HS-27A (cell line): ENCODE results near the gene TMEM116.
"Not testable (repeated sequence)": the region's sequence is repeated elsewhere in the genome, so short reads cannot be mapped to it uniquely, and the experiment has no call there.

Source experiments
- DNase-seq: peaks from one replicate; pipeline ENCODE4 v3.0.0-alpha.2; 2012; ENCODE audit warnings: low read depth, missing footprints

The TMEM116 gene

DNA sequence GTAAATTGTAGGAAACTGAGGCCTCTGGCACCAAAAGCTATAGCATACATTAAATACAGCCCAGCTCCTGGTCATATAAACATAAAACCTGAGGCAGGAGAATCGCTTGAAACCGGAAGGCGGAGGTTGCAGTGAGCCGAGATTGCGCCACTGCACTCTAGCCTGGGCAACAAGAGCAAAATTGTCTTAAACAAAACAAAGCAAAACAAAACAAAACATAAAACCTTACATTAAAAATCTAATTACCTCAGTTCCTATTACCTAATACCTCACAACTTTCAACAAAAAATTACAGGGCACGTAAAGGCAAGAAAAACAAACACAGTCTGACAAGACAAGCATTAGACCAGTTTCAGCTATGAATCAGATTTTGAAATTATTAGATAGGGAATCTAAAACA, 36.7 kb downstream of the TMEM116 start:
- DNase-seq, result no peak

DNA sequence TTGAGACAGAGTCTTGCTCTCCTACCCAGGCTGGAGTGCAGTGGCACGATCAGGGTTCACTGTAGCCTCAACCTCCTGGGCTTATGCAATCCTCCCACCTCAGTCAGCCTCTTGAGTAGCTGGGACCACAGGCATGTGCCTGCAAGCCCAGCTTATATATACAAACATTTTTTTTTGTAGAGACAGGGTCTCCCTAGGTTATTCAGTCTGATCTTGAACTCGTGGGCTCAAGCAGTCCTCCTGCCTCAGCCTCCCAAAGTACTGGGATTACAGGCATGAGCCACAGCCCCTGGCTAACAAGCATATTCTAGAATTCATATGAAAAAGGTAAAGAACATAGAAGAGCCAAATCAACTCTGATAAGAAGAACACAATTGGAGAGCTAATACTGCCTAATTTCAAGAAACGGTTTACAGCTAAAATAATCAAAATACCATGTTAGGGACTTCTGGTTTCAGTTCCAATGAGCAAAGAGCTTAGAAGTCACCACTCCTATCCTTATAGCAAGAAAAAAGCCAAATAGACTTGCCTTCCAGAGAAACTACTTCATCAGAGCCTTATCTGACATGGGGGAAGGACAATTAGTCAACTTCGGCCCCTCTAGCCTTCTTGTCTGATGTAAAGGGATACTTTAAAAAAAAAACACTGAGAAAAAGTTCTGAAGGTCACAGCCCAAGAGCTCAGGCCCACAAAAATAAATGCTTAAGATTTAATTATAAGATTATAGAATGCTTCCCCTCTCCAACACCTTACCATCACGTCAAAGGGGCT, 37.6 kb downstream of the TMEM116 start:
- no peak for DNase-seq

DNA sequence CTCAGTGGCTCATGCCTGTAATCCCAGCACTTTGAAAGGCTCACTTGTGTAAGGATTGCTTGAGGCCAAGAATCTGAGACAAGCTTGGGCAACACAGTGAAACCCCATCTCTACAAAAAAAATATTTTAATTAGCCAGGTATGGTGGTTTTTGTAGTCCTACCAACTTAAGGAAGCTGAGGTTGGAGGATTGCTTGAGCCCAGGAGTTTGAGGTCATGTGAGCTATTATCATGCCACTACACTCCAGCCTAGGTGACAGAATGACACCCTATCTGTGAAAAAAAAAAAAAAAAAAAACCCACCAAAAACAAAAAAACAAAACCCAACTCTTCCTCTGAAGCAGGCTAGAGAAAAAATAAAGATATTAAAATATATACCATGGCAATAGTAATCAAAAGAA, 41.2 kb downstream of the TMEM116 start:
- DNase-seq, result no peak

DNA sequence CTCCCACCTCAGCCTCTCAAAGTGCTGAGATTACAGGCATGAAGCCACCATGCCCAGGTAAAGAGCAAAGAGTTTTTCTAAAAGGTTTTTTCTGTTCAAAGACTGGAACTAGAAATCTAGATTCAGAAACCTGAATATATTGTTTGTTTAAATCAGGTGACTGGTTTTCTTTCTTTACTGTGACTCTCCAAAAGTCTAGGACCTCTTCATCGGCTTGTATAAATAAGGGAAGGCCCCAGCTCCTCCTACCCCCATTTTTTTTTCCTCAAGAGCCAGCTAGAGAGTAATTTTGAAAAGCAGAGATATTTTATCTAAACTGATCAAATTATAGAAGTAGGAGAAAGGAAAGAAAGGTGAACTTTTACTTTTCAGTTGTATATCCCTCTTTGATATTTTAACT, 48.0 kb downstream of the TMEM116 start:
- DNase-seq, result no peak

DNA sequence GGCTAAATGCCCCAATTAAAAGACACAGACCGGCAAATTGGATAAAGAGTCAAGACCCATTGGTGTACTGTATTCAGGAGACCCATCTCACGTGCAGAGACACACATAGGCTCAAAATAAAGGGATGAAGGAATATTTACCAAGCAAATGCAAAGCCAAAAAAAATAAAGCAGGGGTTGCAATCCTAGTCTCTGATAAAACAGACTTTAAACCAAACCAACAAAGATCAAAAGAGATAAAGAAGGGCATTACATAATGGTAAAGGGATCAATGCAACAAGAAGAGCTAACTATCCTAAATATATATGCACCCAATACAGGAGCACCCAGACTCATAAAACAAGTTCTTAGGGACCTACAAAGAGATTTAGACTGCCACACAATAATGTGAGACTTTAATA, 53.4 kb downstream of the TMEM116 start:
- DNase-seq, result not testable (repeated sequence)

DNA sequence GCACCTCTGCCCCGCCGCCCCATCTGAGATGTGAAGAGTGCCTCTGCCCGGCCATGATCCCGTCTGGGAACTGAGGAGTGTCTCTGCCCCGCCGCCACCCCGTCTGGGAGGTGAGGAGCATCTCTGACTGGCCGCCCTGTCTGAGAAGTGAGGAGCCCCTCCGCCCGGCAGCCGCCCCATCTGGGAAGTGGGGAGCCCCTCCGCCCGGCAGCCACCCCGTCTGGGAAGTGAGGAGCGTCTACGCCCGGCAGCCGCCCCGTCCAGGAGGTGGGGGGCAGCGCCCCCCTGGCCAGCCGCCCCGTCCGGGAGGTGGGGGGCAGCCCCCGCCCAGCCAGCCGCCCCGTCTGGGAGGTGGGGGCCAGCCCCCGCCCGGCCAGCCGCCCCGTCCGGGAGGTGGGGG, 55.7 kb downstream of the TMEM116 start:
- DNase-seq, result not testable (repeated sequence)

DNA sequence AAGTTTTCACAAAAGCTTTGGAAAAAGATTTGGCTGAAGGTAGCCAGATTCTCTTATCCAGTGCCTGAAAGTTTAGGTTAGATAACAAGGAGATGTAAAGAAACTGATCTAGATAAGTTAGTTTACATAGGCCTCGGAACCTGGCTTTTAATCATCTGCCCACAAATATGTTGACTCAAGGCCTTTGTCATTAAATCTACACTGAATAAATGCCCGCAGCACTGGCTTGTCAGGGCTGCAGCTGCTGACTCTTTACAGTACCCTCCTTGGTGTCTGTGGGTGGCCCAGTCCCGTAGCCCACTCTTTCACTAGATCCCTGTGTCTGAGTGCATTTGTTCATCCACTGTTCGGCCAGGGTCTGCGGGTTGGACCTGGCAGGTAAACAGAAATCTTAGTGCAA, 58.0 kb downstream of the TMEM116 start:
- no peak for DNase-seq

DNA sequence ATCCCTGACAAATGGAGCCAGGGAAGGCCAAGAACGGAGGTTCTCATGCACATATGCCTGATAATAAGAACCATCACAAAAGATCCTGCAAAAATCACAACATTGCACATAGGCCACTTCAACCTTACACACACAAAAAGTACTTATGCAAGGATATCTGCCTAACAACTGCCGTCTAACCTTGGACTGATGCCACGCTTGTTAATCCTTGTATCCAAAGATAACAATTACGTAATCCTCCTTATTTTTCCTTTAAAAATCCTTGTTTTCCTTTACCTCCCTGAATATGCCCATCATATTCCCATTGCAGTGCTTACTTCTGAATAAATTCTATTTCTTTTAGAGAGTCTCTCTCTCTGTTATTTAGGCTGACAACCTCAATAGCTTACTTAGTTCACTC, 59.5 kb downstream of the TMEM116 start:
- no peak for DNase-seq

DNA sequence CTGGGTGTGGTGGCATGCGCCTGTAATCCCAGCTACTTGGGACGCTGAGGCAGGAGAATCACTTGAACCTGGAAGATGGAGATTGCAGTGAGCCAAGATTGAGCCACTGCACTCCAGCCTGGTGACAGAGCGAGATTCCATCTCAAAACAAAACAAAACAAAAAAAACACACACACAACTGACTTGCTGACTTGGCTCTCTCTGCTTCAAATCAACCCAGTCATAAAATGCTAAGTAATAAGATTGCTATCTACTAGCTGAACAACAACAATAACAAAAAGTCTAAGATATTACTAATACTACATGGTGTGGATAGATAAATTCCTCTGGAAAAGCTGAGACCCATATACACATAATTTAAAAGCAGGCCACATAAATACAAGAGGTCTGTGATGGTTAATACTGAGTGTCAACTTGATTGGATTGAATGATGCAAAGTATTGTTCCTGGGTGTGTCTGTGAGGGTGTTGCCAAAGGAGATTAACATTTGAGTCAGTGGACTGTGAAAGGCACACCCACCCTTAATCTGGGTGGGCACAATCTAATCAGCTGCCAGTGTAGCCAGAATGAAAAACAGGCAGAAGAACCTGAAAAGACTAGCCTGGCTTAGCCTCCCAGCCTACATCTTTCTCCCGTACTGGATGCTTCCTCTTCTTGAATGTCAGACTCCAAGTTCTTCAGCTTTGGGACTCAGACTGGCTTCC, 60.7 kb downstream of the TMEM116 start:
- not testable (repeated sequence) for DNase-seq

DNA sequence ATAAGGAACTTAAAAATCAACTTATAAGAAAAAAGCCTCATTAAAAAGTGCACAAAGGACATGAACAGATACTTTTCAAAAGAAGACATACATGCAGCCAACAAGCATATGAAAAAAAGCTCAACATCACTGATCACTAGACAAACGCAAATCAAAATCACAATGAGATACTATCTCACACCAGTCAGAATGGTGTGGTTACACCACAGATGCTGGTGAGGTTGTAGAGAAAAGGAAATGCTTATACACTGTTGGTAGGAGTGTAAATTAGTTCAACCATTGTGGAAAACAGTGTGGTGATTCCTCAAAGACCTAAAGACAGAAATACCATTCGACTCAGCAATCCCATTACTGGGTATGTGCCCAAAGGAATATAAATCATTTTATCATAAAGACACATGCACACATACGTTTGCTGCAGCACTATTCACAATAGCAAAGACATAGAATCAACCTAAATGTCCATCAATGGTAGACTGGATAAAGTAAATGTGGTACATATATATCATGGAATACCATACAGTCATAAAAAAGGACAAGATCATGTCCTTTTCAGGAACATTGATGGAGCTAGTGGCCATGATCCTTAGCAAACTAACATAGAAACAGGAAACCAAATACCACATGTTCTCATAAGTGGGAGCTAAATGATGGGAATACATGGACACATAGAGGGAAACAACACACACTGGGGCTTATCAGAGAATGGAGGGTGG, 61.8 kb downstream of the TMEM116 start:
- DNase-seq, result not testable (repeated sequence)

DNA sequence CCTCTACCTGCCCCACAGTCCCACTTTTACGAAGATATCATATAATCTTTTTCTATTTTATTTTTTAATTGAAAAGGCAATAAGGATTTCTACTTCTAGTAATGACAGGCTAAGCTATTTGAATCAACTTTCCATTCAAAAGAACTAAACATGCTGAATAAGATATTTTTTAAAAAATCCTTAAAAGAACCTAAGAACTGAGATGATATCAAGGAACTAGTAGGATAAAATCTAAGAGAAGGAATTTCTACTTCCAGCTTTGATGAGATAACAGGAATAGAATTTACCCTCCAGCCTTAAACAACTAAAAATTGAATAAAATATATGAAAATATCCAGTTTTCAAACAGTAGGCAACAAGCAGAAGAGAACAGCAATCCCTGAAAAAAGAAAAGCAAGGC, 69.0 kb downstream of the TMEM116 start:
- no peak for DNase-seq

DNA sequence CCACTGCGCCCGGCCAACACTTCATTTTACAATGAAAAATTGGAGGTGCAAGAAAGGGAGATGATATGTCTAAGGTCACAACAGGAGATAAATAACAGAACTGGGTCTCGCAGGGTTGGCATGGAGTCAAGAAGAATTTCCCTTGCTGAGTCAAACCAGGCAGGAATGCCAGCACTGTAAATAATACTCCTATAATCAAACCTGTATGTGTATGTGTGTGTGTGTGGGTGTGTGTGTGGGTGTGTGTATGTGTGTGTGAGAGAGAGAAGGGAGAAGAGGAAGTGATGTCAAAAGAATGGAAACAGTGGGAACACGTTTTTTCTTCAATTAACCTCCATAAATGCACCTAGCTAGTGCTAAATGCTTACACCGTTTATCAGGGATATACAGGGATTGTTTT, 70.4 kb downstream of the TMEM116 start:
- DNase-seq, result peak; percentile 41

DNA sequence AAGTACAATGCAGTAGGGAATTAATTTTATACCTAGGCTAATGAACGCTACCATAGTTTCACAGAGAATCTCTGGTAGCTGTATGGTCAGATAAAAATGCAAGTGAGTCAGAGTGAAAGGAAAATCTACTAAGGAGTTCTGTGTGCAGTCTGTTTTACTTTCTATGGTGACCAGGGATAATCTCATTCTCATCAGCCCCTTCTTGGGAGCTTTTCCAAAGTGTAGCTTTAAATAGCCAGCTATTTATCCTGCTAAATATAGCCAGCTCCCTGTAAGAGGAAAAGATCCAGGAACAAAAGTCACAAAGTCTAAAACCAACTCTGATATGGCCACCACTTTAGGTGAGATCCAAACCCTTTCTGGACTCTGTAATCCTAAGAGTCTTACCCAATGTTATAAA, 75.5 kb downstream of the TMEM116 start:
- DNase-seq, result no peak

DNA sequence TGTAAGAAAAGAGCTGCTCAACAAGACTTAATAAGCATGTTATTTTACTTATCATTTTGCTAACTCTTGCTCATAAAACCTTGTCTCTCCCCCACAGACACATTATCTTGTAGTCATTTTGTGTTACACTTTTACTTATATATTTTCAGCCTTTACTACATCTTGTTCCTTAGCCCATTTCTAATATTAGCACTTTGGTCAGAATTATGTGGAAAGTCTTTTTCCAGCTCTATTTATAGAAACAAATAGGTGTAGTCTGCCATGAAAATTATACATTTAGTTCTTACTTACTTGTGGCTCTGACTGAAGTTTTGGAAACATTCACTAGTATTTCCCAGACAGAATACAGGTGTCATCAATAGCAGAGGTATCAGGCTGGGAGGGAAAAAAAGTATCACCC, 76.1 kb downstream of the TMEM116 start:
- no peak for DNase-seq

DNA sequence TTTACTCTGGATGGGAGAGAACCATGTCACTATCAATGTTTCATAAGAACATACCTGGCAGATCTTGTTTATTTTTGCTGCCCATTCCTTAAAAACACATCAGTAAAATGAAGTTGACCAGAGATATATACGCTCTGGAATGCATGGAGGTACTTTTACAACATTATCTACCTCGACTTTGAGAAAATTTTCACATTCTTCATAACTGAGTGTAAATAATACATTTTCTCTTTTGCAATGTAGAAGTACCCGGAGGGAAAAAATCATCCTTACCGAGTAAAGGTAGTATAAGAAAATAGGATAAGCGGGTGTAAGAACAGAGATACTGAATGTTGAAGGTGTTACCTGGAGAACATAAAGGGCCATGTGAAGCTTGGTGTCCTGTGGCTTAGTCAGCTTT, 80.7 kb downstream of the TMEM116 start:
- no peak for DNase-seq

DNA sequence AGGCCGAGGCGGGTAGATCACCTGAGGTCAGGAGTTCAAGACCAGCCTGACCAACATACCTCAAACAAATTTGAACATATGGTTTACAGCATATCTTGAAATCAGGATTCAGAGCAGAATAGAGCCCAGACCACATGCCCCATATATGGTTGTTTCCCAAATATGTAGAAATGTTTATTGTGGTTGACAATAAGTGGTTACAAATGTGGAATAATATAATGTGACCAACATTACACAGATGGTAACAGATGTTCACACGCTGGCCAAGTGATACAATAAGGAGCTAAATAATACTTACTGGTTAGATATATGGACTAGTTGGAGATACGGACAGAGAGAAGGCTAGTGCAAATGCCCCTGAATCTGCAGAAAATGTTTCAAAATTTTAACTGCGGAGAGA, 85.6 kb downstream of the TMEM116 start:
- DNase-seq, result no peak

DNA sequence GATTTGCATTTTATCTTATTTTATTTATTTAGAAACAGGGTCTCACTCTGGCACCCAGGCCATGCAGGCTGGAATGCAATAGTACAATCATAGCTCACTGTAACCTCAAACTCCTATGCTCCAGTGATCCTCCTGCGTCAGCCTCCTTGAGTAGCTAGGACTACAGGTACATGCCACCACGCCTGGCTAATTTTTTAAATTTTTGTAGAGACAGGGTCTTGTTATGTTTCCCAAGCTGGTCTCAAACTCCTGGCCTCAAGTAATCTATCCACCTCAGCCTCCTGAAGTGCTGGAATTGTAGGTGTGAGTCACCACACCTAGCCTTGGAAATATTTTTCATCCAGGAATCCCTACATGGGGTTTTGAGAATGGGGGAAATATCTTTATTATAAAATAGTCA, 86.3 kb downstream of the TMEM116 start:
- no peak for DNase-seq

DNA sequence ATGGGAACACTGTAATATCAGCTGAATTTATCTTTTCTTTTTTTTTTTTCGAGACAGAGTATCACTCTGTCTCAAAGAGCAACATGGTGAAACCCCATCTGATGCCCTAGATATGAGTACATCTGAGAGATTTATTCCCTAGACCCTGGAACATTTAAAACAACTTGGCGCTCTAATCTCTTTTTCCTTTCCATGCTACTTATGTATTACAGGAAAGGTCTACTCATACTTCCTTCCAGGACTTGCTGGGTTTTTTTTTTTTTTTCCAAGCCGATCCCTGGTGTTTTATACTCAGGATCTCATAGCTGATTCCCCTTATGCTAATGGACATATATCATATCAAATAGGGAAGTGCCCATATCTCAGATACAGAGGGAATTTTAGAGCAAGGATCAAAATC, 87.8 kb downstream of the TMEM116 start:
- no peak for DNase-seq

DNA sequence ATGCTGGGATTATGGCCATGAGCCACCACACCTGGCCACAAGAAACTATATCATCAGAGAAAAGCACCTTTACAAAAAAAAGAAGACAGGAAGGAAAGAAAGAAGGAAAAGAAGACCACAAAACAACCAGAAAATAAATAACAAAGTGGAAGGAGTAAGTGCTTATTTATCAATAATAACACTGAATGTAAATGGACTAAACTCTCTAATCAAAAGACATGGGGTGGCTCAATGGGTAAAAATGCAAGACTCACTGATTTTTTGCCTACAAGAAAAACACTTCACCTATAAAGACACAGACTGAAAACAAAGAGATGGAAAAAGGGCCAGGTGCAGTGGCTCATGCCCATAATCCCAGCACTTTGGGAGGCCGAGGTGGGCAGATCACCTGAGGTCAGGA, 105.2 kb downstream of the TMEM116 start:
- DNase-seq, result no peak

DNA sequence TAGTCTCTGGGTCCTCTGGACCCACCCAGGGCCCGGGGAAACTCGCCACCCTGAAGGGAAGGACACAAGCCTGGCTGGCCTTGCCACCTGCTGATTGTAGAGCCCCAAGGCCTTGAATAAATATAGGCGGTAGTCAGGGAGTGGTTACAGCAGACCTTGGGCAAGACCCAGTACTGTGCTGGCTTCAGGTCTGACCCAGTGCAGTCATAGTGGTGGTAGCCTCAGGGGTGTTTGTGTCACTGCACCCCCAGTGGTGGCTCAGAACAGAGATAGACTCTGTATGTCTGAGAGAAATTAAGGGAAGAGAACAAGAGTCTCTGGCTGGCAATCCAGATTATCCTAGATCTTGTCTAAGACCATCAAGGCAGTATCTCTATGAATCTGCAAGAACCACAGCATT, 107.5 kb downstream of the TMEM116 start:
- DNase-seq, result no peak

DNA sequence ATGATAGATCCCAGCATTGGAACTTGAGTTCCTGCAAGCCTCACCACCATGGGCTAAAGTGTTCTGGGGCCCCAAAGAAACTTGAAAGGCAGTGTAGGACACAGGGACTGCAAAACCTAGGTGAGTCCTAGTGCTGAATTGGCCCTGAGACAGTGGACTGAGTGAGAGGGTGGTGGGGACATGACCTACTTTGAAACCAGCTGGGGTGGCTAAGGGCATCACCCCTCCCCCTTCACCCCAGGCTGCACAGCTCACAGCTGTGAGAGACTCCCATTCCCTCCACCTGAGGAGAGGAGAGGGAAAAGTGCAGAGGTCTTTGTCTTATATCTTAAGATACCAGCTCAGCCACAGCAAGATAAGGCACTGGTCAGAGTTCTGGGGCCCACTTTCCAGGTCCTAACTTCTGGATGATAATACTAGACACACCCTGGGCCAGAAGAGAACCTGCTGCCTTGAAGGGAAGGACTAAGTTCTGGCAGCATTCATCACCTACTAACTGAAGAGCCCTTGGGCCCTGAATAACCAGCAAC, 108.5 kb downstream of the TMEM116 start:
- no peak for DNase-seq

DNA sequence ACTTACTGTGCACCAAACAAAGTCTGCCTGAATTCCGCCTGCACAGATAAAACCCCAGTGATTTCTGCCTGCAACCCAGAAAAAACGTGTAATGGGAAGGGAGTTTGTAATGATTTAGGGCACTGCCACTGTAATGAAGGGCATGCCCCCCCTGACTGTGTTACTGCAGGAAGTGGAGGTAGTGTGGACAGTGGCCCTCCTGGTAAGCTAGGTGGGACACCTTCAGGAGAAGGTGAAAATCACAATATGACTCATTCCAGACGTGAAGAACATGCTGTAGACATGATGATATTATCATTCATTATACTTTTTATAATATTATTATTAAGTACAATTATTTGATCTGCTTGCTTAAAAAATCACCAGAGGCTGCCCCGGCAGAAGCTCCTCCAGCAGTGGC, 111.8 kb downstream of the TMEM116 start:
- DNase-seq, result no peak

DNA sequence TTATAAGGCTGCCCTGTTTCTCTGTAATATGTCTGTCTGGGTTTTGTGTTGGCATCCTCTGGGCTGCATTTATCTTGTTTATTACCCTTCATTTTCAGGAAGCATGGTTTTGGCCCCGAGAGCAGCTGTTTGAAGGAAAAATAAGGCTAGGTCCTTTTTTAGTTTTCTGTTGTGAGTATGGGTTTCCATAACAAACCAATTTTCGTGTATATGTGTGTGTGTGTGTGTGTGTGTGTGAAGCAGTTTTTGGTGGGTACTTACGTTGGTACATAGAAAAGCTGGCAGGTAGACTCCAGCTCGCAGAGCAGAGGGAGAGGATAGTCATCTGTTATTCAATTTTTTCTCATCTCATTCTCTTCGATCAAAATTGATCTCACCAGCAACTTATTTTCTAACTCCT, 118.4 kb downstream of the TMEM116 start:
- DNase-seq, result no peak
